Measurements from ENCODE around the gene CFAP20DC. TPM values are rescaled to one million over a fixed set of nuclear protein-coding genes. Genes with fewer than 3 reads are reported as not detected.

The CFAP20DC gene
- total RNA-seq, 2 donors from 2014 or later = 1.7 to 1.8 TPM

- DNase-seq = no peak
- Histone ChIP-seq H3K4me1 (no peaks in the 10 kb centered on the region), H3K36me3 (no peaks in the 10 kb centered on the region), H3K27me3 (no peaks in the 10 kb centered on the region), H3K9me3 (no peaks in the 10 kb centered on the region), H3K9ac (ENCODE audit: low read depth in 2 of 2, low read length in 2 of 2) (no peak overlapping the region), H3K27ac (no peak overlapping the region), H3K4me3 (no peak overlapping the region)
- TF ChIP-seq, protein P1, sequence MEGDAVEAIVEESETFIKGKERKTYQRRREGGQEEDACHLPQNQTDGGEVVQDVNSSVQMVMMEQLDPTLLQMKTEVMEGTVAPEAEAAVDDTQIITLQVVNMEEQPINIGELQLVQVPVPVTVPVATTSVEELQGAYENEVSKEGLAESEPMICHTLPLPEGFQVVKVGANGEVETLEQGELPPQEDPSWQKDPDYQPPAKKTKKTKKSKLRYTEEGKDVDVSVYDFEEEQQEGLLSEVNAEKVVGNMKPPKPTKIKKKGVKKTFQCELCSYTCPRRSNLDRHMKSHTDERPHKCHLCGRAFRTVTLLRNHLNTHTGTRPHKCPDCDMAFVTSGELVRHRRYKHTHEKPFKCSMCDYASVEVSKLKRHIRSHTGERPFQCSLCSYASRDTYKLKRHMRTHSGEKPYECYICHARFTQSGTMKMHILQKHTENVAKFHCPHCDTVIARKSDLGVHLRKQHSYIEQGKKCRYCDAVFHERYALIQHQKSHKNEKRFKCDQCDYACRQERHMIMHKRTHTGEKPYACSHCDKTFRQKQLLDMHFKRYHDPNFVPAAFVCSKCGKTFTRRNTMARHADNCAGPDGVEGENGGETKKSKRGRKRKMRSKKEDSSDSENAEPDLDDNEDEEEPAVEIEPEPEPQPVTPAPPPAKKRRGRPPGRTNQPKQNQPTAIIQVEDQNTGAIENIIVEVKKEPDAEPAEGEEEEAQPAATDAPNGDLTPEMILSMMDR (IDR thresholded peaks at IDR 0.05) = no peak
- intact Hi-C loops (cut with DNase I) = no loop called here
These were observed 26.2 kb downstream of the CFAP20DC start for GRCh38 chr3:59023612-59024011.

- TF ChIP-seq, protein P1 (IDR thresholded peaks at IDR 0.05) = no peak
- Histone ChIP-seq H3K9me3 (no peaks in the 10 kb centered on the region), H3K27me3 (no peaks in the 10 kb centered on the region), H3K36me3 (no peaks in the 10 kb centered on the region), H3K27ac (no peak overlapping the region), H3K9ac (ENCODE audit: low read depth in 2 of 2, low read length in 2 of 2) (no peak overlapping the region), H3K4me3 (no peak overlapping the region), H3K4me1 (no peaks in the 10 kb centered on the region)
- intact Hi-C loops (cut with DNase I) = no loop called here
- DNase-seq = no peak
These were observed 32.2 kb downstream of the CFAP20DC start for GRCh38 chr3:59017617-59017984.

- TF ChIP-seq, protein P1 (IDR thresholded peaks at IDR 0.05) = no peak
- Histone ChIP-seq H3K27ac (no peak overlapping the region), H3K36me3 (no peaks in the 10 kb centered on the region), H3K4me1 (no peaks in the 10 kb centered on the region), H3K27me3 (no peaks in the 10 kb centered on the region), H3K9me3 (no peaks in the 10 kb centered on the region), H3K9ac (ENCODE audit: low read depth in 2 of 2, low read length in 2 of 2) (no peak overlapping the region), H3K4me3 (no peak overlapping the region)
- intact Hi-C loops (cut with DNase I) = no loop called here
- no peak for DNase-seq
These were observed 32.8 kb downstream of the CFAP20DC start for GRCh38 chr3:59016930-59017616.

DNA sequence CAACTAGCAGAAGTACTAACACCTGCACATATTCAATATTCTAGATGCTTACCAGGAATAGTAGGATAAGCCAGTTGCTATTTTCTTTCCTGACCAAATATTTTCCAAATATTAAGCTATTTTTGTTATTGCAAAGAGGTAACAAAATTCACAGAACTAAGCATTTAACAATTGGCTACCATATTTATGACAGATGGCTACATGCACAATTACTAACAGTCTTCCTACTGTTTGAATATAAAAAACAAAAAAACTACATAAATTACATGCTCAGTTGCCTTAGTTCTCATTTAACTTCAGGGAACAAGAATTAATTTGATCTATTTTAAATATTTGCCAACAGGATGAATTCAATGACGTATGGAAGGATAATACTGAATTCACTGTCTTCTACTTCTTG is 36.2 kb downstream of the CFAP20DC start:
- no peaks in the 10 kb centered on the region for H3K4me1 ChIP-seq
- H3K27me3 ChIP-seq = no peaks in the 10 kb centered on the region
- TF ChIP-seq, protein P1 (IDR thresholded peaks at IDR 0.05) = no peak
- no peak overlapping the region for H3K27ac ChIP-seq
- no peak for DNase-seq
- intact Hi-C loops (cut with DNase I) = no loop called here
- no peak overlapping the region for H3K4me3 ChIP-seq
- no peak overlapping the region for H3K9ac ChIP-seq (ENCODE audit: low read depth in 2 of 2, low read length in 2 of 2)
- H3K36me3 ChIP-seq = no peaks in the 10 kb centered on the region
- H3K9me3 ChIP-seq = no peaks in the 10 kb centered on the region

DNA sequence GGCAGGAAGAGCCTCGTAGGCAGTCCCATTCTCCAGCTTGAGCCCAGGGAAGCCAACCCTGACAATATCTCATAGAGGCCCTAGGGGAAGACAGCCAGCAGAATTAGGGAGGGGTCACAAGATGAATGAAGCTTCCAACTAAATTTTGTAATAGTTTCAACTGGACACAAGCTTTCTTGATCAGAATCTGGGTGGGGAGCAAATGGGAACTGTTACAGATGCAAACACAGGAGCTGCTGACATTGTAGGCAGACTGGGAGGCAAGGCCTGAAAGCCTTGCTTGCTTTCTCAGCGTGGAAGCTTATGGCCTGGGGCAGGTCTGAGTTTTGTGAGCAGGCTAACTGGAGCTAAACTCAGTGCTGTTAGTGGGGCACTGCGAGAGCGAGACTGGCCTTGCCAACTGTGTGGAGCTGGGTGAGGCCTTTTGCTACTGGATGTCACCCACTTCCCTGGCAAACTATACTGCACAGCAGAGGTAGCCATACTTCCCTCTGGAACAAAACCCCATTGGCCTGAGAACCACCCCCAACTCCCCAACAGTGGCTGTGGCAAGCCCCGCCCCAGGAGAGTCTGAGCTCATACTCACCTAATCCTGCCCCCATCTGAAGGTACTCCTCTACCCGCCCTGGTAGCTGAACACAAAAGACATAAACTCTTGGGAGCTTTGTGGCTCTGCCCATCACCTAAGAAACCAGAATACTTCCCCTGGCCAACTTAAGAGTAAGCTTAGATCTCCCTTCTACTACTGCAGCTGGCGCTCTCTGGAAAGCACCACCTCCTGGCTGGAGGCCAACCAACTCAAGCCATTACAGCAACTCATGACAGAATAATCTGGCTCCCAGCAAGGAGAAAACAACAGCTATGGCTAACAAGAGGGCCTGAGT is 42.9 kb downstream of the CFAP20DC start:
- Histone ChIP-seq H3K9ac (ENCODE audit: low read depth in 2 of 2, low read length in 2 of 2) (no peak overlapping the region), H3K27me3 (no peaks in the 10 kb centered on the region), H3K9me3 (no peaks in the 10 kb centered on the region), H3K4me3 (no peak overlapping the region), H3K36me3 (no peaks in the 10 kb centered on the region), H3K27ac (no peak overlapping the region), H3K4me1 (no peaks in the 10 kb centered on the region)
- no peak for DNase-seq
- TF ChIP-seq, protein P1 (IDR thresholded peaks at IDR 0.05) = no peak
- intact Hi-C loops (cut with DNase I) = no loop called here
